Middle frontal gyrus (tissue), 1 donor: Measurements from ENCODE around the gene CLDN19.
"Not testable (repeated sequence)": the region's sequence is repeated elsewhere in the genome, so short reads cannot be mapped to it uniquely, and the experiment has no call there.

Source experiments
- DNase-seq: peaks from one replicate; pipeline ENCODE4 v3.0.0-alpha.2; 2015; ENCODE audit warnings: low spot score; ENCODE audit errors: extremely low spot score

CLDN19 gene

GRCh38 chr1:42740851-42741580 is 980 bp upstream of the CLDN19 start:
- no peak for DNase-seq

DNA sequence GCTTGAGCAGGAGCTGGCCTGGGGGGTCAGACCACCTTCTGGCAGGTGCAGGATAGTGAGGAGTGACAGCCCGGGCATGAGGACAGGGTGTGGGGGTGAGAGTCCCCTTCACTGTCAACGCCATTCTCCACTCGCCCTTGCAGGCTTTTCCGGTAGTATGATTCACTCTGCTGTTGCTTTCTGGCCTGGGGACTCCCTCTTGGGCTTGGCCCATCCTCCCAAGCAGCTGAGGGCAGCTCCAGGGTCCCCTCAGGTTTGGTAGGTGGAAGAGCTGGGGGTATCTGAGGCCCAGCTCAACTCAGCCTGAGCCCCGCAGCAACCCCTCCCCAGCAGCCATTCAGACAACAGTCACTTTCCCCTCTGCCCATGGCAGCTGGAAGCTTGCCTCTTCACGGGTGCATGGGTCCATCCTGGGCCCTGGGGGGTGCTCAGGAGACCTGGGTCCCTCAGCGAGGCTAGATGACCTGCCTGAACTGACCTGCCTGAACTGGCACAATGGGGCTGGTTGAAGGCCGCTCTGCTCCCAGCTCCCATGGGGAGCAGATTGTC is 1.3 kb downstream of the CLDN19 start:
- no peak for DNase-seq

- DNase-seq, result no peak
Measured at GRCh38 chr1:42737986-42738677, 1.9 kb downstream of the CLDN19 start.

DNA sequence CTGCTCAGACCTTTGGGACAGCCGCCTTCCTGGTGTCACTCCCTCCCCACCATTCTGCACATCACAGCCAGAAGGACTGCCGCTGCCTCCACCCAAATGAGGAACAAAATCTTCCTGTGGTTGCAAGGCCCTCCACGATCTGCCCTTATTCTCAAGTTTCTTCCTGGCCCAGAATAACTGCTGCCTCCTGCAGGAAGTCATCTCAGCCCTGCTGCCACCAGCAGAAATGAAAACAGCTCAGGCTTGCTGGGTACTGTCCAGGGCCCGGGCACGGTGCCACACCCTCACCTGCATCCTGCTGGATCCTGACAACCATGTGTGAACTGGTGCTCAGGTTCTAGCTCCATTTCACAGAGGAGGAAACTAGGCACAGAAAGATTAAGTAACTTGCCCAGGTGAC is 2.8 kb downstream of the CLDN19 start:
- DNase-seq, result no peak

DNA sequence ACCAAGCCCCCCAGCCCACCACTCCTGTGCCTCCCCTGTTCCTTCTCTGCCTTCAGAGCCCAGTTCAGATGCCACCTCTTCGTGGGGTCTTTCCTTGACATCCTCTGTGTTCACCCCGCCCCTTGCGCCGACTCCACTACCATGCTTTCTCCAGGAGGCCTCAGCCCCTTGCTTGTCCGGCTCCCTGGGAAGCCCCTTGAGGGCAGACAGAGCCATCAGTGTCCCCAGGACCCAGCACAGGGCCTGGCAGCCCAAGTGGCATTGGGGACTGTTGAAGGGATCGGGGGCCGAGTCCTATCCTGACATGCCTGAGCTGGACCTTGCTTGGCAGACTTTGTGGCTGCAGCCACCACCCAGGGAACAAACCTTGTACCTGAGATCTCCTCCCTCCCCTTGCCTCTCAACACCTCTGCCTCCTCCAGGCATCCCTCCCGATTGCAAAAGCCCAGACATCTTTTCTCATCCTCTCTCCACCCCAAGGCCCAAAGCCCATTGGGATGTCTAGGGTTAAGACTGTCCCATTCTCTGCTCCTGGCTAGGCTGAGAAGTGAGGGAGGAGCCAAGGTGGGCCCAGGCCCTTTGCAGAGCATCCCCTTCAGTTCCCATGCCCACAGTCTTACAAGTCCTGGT is 3.4 kb downstream of the CLDN19 start:
- no peak for DNase-seq

GRCh38 chr1:42736152-42736551 is 3.9 kb downstream of the CLDN19 start:
- DNase-seq, result no peak

GRCh38 chr1:42735477-42736105 is 4.4 kb downstream of the CLDN19 start:
- no peak for DNase-seq

DNA sequence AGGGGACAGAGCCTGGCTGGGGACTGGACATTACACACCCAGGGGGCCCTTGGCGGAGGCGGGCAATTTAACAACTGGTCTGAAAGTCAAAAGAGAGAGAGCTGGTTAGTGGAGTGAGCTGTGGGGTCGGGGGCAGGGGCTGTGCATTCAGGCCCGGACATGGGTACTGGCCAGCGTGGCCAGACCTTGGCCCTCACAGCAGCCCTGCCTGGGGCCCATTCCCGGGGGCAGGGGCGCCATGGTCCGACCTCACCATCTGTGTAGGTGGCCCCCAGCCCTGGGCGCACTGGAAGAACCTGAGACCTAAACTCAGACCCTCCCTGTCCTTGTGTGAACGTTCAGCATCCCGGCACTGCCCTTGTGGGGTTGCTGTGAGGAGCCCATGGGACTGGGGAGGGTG is 5.0 kb downstream of the CLDN19 start:
- no peak for DNase-seq

DNA sequence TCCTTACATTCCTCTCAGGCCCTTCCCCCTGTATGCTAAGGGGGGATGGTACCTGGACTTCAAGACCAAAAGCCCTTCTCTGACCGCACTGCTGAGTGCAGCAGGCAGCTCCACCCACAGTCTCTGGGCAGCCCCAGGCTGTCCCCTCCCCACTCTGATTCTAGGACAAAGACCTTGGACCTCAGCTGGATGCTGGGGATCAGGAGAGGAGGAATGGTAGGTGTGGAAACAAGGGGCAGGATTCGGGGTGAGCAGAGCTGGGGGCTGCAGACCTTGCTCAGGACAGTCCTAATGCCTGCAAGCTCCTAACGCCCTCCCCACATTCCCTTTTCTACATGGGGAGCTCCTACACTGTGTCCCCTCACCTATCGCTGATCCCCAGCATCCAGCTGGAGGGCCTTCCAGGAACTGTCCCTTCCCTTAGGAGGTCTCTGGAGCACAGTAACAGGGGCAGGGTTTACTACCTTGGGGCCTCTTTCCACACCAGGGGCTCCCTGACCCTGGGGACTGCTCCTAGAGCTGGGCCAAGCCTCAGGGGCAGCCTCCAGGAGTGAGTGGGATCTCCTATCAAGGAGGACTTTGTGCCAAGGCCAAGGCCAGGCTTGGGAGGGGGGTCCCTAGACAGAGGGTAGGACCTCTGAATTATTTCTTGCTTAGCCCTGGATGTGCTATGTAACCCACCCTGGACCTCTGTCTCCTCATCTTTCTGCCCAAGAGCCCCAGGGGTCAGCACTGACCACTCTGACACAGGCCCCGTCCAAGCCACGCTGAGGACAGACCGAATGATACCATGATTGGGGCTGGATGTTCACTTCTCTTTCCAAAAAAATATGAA is 5.6 kb downstream of the CLDN19 start:
- DNase-seq, result no peak

DNA sequence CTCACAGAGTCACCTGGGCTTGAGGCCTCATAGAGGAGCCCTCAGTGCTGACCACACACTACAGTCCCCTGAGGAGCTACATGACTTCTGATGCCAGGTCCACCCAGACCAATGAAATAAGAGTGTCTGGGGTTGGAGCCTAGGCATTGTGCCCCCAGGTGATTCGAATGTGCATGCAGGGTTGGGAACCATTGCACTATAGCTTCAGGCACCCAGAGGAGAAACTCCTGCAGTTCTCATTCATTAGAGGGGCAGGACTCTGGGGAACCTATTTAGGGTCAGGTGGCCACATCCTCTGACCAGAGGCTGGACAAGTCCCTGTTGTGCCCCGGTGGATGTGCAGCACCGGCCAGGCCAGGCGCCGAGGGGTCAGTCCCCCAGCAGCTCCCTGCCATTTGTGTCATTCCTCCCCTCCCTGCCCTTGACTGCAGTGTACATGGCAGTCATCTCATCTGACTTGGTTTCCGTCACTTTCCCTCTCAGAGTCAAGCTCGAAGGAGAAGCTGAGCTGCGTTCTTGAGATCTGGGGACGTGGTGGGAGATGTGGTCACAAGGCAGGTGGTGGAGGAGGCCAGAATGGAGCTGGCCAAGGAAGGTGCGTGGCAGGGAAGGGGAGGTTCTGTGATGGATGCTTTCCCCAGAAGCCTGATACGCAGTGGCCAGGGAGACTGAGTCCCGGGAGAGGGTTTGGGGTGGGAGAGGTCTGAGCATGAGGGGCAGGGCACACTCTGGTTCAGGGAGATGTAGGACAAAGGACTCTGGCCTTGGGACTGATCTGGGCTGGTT is 6.4 kb downstream of the CLDN19 start:
- DNase-seq, result no peak

DNA sequence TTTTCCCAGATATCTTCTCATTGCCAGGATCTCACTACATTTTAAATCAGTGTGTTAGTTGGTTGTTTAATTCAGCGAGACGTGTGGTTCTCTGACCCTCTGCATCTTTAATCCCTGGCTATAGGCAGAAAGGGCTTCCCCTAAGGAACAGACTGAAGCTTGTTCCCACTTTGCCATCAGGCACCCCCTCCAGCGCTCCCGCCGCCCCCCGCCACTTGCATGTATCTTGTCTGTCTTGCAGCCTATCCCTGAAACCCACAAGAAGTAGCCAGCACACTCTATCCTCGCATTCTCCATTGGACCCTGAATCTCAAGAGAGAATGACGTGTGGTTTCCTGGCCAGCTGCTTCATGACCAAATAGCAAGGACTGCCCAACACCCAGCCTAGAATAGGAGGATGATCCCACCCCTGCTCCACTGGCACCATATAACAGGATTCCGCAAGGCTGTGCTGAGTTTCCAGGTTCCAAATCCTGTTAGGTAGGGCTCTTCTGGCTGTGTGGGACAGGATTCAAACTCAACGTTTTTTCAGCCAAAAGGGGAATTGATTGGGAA is 7.8 kb downstream of the CLDN19 start:
- no peak for DNase-seq

DNA sequence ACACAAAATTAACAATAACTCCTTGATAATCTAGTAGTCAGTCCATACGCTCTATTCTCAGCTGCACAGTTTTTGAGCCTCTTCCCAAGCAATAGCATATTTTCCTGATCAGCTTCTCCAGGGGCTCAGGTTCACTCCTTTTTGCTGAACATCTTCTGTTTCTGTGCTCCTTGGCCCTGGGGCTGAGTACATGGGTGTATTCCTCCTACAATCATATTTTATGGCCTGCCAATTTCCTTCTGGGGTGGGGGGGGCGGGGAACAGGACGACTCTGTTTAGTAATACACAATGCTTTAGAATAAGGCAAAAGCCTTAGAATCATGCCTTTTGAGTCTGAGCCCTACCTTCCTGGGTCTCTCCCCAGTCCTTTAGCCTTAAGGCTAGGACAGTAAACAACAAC is 8.5 kb downstream of the CLDN19 start:
- no peak for DNase-seq

- DNase-seq, result no peak
Measured at GRCh38 chr1:42730988-42731387, 9.0 kb downstream of the CLDN19 start.

DNA sequence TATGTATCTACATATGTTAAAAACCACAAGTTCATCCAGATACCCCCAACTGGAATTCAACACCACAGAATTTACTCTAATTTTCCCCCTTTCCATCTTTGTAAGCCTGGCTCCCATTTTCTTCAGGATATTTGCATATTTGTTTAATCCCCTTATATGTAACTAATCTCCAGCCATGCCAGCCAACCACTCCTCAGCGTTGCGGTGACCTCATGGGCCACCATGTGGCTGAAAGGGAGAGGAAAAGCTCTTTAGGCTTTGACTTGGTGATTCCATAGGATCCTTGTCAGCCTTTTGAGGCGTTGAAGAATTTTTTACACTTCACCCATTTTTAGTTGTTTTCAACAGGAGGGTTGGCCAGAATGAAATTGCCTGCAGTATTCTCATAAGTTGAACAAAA is 10.0 kb downstream of the CLDN19 start:
- DNase-seq, result no peak

DNA sequence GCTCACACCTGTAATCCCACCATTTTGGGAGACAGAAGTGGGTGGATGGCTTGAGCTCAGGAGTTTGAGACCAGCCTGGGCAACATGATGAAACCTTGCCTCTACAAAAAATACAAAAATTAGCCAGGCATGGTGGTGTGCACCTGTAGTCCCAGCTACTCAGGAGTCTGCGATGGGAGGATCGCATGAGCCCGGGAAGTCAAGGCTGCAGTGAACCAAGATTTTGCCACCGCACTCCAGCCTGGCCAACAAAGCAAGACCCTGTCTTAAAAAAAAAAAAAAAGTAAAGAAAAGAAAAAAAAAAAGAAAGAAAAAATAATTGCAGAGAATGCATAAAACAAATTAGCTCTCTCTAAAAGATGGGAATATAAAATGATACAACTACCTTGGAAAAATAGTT is 14.2 kb downstream of the CLDN19 start:
- not testable (repeated sequence) for DNase-seq

GRCh38 chr1:42723511-42723910 is 16.5 kb downstream of the CLDN19 start:
- DNase-seq, result no peak

- DNase-seq, result not testable (repeated sequence)
Measured at GRCh38 chr1:42722403-42722802, 17.6 kb downstream of the CLDN19 start.

DNA sequence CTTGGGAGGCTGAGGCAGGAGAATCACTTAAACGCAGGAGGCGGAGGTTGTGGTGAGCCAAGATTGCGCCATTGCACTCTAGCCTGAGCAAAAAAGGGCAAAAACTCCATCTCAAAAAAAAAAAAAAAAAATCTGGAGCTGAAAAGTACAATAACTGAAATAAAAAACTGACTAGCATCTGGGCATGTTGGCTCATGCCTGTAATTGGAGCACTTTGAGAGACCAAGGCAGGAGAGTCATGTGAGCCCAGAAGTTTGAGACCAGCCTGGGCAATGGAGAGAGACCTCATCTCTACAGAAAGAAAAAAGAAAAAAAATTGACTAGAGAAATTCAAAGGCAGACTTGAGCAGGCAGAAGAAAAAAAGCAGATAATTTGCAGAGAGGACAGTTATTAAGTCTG is 18.1 kb downstream of the CLDN19 start:
- DNase-seq, result no peak

GRCh38 chr1:42720868-42721267 is 19.2 kb downstream of the CLDN19 start:
- DNase-seq, result no peak

- DNase-seq, result not testable (repeated sequence)
Measured at GRCh38 chr1:42714441-42714840, 25.6 kb downstream of the CLDN19 start.
